ENCODE results near the gene STAT5A.

- TF ChIP-seq CTCF (IDR thresholded peaks at IDR 0.05; ENCODE audit: insufficient read depth, low read length) (no peak), POLR2AphosphoS5 (IDR thresholded peaks at IDR 0.05; ENCODE audit: low read depth) (no peak), REST (IDR thresholded peaks at IDR 0.05; ENCODE audit: insufficient replicate concordance, low read depth) (no peak)
Observed at GRCh38 chr17:42277342-42277712, 11.0 kb upstream of the STAT5A start.
